Osteoblast (primary cell): ENCODE results near the gene VPREB1. TPM values are rescaled to one million over a fixed set of nuclear protein-coding genes. Genes with fewer than 3 reads are reported as not detected.
A peak's percentile ranks its signal among the peaks of the same experiment; 100 is the strongest.

ENCODE experiments used
- DNase-seq: peaks from one replicate; pipeline ENCODE4 v3.0.0; 2011; ENCODE audit warnings: low spot score, mixed read lengths; ENCODE audit not compliant: insufficient read length; ENCODE audit errors: missing footprints
- H2AFZ ChIP-seq: 2 replicates; pipeline ENCODE4 v1.6.0; 2011; ENCODE audit warnings: mild to moderate bottlenecking, low read length
- H3K27ac ChIP-seq: 2 replicates; pipeline ENCODE4 v1.5.1; 2011; ENCODE audit warnings: mild to moderate bottlenecking, low read depth, low read length, moderate library complexity
- H3K27me3 ChIP-seq: 2 replicates; pipeline ENCODE4 v1.6.0; 2012; ENCODE audit warnings: mild to moderate bottlenecking, control low read depth, inconsistent platforms, low read length, moderate library complexity; ENCODE audit not compliant: insufficient read depth
- H3K36me3 ChIP-seq: 2 replicates; pipeline ENCODE4 v1.5.1; 2011; ENCODE audit warnings: mild to moderate bottlenecking, low read length, control low read depth, moderate library complexity; ENCODE audit not compliant: insufficient read depth
- H3K4me1 ChIP-seq: 2 replicates; pipeline ENCODE4 v1.5.1; 2011; ENCODE audit warnings: mild to moderate bottlenecking, low read length, control low read depth, moderate library complexity; ENCODE audit not compliant: insufficient read depth
- H3K4me2 ChIP-seq: 2 replicates; pipeline ENCODE4 v1.6.0; 2011; ENCODE audit warnings: mild to moderate bottlenecking, low read length; ENCODE audit not compliant: insufficient read depth
- H3K4me3 ChIP-seq: fragments of 200-600 bp; sonication (generic); 3 replicates; pipeline ENCODE4 v1.5.1; 2012; ENCODE audit warnings: mild to moderate bottlenecking, low read length, inconsistent platforms; ENCODE audit not compliant: insufficient read depth
- H3K79me2 ChIP-seq: 2 replicates; pipeline ENCODE4 v1.6.0; 2012; ENCODE audit warnings: mild to moderate bottlenecking, low read length, control low read depth, inconsistent platforms; ENCODE audit not compliant: insufficient read depth
- H3K9me3 ChIP-seq: 2 replicates; pipeline ENCODE4 v1.5.1; 2011; ENCODE audit warnings: low read depth, low read length, control low read depth
- H4K20me1 ChIP-seq: 2 replicates; pipeline ENCODE4 v1.6.0; 2012; ENCODE audit warnings: mild to moderate bottlenecking, low read length, control low read depth; ENCODE audit not compliant: insufficient read depth
- total RNA-seq: library from RNA; depleted of rRNA; stranded (reverse); fragments of >200 nt; gene quantifications from 2 replicates; pipeline ENCODE4 v1.2.3, GENCODE V29; 2012
- TF ChIP-seq, protein P1 (sequence below): IDR thresholded peaks from 2 replicates; pipeline ENCODE4 v1.5.1; 2011; ENCODE audit warnings: mild to moderate bottlenecking, low read depth, low read length, moderate library complexity; ENCODE audit errors: extremely low read depth

VPREB1 gene
- total RNA-seq, 1 donor = not detected

GRCh38 chr22:22210375-22210774, 34.2 kb upstream of the VPREB1 start:
- no peaks in the 10 kb centered on the region for H4K20me1 ChIP-seq
- no peak overlapping the region for H2AFZ ChIP-seq

DNA sequence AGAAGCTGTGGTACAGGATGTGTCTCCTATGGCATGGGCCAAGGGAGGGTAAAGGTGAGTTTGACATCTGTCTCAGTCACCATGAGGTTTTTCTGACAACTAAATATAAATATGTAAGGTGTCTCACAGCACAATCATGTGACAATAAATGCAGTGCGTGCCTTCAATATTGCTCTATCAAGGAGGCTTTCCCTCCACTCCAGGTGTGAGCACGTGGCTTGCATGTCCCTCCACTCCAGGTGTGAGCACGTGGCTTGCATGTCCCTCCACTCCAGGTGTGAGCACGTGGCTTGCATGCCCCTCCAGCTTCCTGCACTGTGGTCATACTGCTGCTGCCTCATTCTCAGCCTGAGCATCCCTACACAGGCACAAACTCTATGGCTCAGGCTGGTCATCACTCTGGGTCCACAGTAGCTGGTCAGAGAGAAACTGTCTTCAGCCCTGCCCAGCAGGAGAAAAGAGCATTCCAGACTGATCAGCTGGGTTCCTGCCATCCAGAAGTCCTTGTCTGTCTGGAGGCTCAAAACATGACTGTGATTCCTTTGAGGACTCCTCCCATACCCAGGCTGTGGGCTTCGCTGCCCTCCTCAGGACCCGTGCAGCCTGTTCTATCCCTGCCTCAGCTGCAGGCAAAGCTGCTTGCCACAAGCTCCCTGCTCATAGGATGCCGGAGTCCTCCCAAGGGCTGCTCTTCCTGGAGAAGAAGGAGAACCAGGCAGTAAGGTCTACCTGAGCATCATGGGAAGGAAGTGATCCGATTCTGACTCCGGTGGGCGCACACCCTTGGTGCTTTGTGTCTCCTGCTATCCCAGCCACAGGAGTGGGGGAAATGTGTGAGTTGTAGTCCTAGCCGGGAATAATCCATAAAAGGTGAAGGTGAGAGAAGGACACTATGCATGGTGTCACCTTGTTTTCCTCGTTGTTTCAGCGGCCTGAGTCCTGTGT, 33.4 kb upstream of the VPREB1 start:
- Histone ChIP-seq H3K9me3 (no peaks in the 10 kb centered on the region), H3K36me3 (no peaks in the 10 kb centered on the region), H3K4me1 (peaks cover 3% of the 10 kb centered on the region), H3K27ac (no peak overlapping the region), H2AFZ (no peak overlapping the region), H3K4me3 (no peak overlapping the region), H3K79me2 (no peaks in the 10 kb centered on the region), H3K4me2 (no peak overlapping the region), H4K20me1 (no peaks in the 10 kb centered on the region), H3K27me3 (peaks cover 15% of the 10 kb centered on the region)
- peak; percentile 61 for DNase-seq
- TF ChIP-seq, protein P1, sequence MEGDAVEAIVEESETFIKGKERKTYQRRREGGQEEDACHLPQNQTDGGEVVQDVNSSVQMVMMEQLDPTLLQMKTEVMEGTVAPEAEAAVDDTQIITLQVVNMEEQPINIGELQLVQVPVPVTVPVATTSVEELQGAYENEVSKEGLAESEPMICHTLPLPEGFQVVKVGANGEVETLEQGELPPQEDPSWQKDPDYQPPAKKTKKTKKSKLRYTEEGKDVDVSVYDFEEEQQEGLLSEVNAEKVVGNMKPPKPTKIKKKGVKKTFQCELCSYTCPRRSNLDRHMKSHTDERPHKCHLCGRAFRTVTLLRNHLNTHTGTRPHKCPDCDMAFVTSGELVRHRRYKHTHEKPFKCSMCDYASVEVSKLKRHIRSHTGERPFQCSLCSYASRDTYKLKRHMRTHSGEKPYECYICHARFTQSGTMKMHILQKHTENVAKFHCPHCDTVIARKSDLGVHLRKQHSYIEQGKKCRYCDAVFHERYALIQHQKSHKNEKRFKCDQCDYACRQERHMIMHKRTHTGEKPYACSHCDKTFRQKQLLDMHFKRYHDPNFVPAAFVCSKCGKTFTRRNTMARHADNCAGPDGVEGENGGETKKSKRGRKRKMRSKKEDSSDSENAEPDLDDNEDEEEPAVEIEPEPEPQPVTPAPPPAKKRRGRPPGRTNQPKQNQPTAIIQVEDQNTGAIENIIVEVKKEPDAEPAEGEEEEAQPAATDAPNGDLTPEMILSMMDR = no peak

More at GRCh38 chr22:22210375-22210774, 34.2 kb upstream of the VPREB1 start:
- TF ChIP-seq, protein P1 = no peak
- DNase-seq = peak; percentile 80
- Histone ChIP-seq H3K27ac (no peak overlapping the region), H3K79me2 (no peaks in the 10 kb centered on the region), H3K4me1 (peaks cover 3% of the 10 kb centered on the region), H3K4me3 (no peak overlapping the region), H3K27me3 (peaks cover 15% of the 10 kb centered on the region), H3K9me3 (no peaks in the 10 kb centered on the region), H3K4me2 (no peak overlapping the region), H3K36me3 (no peaks in the 10 kb centered on the region)

DNA sequence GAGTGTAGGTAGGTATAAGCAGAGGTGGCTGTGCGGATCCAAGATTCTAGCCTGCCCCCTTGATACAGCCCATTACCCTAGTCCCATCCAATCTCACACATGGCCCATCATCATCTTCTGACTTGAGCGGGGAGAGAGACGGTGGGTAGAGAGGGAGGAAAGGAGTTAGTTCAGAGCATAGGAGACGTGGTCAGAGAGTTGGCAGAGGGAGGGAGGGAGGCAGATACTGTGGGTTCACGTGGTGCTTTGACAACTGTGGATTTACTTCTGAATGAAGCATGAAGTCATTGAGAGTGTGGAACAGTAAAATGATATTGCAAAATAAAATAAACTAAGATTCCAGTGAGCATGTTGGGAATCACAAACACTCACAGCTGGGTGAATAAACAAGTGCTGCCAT, 31.4 kb upstream of the VPREB1 start:
- Histone ChIP-seq H3K27me3 (peaks cover 15% of the 10 kb centered on the region), H3K4me2 (no peak overlapping the region), H3K4me3 (no peak overlapping the region), H2AFZ (no peak overlapping the region), H3K27ac (no peak overlapping the region), H3K79me2 (no peaks in the 10 kb centered on the region), H4K20me1 (no peaks in the 10 kb centered on the region), H3K9me3 (no peaks in the 10 kb centered on the region), H3K36me3 (no peaks in the 10 kb centered on the region), H3K4me1 (peaks cover 3% of the 10 kb centered on the region)
- DNase-seq = no peak
- TF ChIP-seq, protein P1 = no peak

- DNase-seq = peak; percentile 9
- Histone ChIP-seq H3K4me1 (peaks cover 3% of the 10 kb centered on the region), H3K27ac (no peak overlapping the region), H3K79me2 (no peaks in the 10 kb centered on the region), H3K4me3 (no peak overlapping the region), H3K4me2 (no peak overlapping the region), H3K27me3 (peaks cover 15% of the 10 kb centered on the region), H4K20me1 (no peaks in the 10 kb centered on the region), H2AFZ (no peak overlapping the region), H3K9me3 (no peaks in the 10 kb centered on the region), H3K36me3 (no peaks in the 10 kb centered on the region)
- TF ChIP-seq, protein P1 = no peak
Observed at GRCh38 chr22:22214819-22215329, 29.7 kb upstream of the VPREB1 start.
